Gastrocnemius medialis (tissue), 4 donors: ENCODE data around the gene RBP4.

Experiments
- POLR2A ChIP-seq, 2 donors: fragments of 450-650 bp; IDR thresholded peaks; one replicate each; pipeline ENCODE4 v1.6.1; 2017; ENCODE audit warnings: antibody characterized with exemption in 2 of 2, mild to moderate bottlenecking in 2 of 2, moderate library complexity in 2 of 2
- TF ChIP-seq, protein P1 (sequence below), 5 experiments: fragments of 450-650 bp in 3 of 5; fragments of 200-600 bp in 2 of 5; sonication (generic) in 2 of 5; IDR thresholded peaks in 4 of 5; conservative IDR thresholded peaks in 1 of 5; 1 replicate in 4 of 5; 2 replicates in 1 of 5; pipeline ENCODE4 v1.5.1; 2016 to 2019; ENCODE audit warnings: antibody characterized with exemption in 5 of 5, mild to moderate bottlenecking in 3 of 5, moderate library complexity in 3 of 5

DNA sequence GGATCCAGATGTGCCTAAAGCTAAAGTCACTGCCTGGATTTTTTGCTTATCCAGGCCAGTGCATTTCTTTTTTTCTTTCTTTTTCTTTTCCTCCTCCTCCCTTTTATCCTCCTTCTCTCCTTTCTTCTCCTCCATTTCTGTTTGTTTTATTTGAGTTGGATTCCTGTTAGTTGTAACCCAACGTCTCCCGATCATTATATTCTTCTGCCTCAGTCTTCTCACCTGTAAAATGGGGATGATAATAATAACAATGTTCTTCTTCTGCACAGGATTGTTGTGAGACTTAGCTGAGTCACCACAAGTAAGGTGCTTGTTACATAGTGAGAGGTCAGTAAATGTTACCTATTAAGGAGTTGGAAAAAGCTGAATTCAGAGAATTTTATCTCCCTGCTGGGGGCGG lies 48.3 kb downstream of the RBP4 start:
- TF ChIP-seq, protein P1, sequence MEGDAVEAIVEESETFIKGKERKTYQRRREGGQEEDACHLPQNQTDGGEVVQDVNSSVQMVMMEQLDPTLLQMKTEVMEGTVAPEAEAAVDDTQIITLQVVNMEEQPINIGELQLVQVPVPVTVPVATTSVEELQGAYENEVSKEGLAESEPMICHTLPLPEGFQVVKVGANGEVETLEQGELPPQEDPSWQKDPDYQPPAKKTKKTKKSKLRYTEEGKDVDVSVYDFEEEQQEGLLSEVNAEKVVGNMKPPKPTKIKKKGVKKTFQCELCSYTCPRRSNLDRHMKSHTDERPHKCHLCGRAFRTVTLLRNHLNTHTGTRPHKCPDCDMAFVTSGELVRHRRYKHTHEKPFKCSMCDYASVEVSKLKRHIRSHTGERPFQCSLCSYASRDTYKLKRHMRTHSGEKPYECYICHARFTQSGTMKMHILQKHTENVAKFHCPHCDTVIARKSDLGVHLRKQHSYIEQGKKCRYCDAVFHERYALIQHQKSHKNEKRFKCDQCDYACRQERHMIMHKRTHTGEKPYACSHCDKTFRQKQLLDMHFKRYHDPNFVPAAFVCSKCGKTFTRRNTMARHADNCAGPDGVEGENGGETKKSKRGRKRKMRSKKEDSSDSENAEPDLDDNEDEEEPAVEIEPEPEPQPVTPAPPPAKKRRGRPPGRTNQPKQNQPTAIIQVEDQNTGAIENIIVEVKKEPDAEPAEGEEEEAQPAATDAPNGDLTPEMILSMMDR (IDR thresholded peaks at IDR 0.05 in 4 of 5, conservative IDR thresholded peaks at IDR 0.05 in 1 of 5): no peak
- TF ChIP-seq POLR2A (IDR thresholded peaks at IDR 0.05): no peak
